HEK293T (cell line): ENCODE data around the gene HTT.

Experiments
- CTBP1 ChIP-seq: fragments of 450-650 bp; IDR thresholded peaks from 2 replicates; pipeline ENCODE4 v1.6.1; 2016; ENCODE audit warnings: borderline replicate concordance
- FOXA1 ChIP-seq: fragments of 450-650 bp; IDR thresholded peaks from 2 replicates; pipeline ENCODE4 v1.6.1; 2016; ENCODE audit warnings: mild to moderate bottlenecking
- L3MBTL2 ChIP-seq: fragments of 450-650 bp; conservative IDR thresholded peaks from 2 replicates; pipeline ENCODE4 v1.6.1; 2016; ENCODE audit warnings: mild to moderate bottlenecking
- SP1 ChIP-seq: fragments of 450-650 bp; IDR thresholded peaks from 2 replicates; pipeline ENCODE4 v1.6.1; 2017

- TF ChIP-seq L3MBTL2 (no peak), SP1 (no peak), CTBP1 (no peak), FOXA1 (no peak)
These were observed 11.6 kb downstream of the HTT start for GRCh38 chr4:3085948-3086670.
